HG03442 (cell line): ENCODE data around the gene ANKEF1.
A peak's percentile ranks its signal among the peaks of the same experiment; 100 is the strongest.

Source experiments
- ATAC-seq: cut with Tn5 transposase; IDR thresholded peaks from one replicate; pipeline ENCODE4 v1.9.1; 2021; ENCODE audit warnings: mild to moderate bottlenecking, moderate library complexity; ENCODE audit not compliant: unreplicated experiment

ANKEF1 gene

GRCh38 chr20:10034717-10035571 is at the start of gene ANKEF1:
Gene ANKEF1 (plus strand): TSS chr20:10034987. CDS start chr20:10038302, 3,315 bp downstream.
- ATAC-seq = peak; percentile 95

GRCh38 chr20:9985281-9985680 is 49.5 kb upstream of the ANKEF1 start:
- ATAC-seq = no peak

GRCh38 chr20:9985773-9986172 is 49.0 kb upstream of the ANKEF1 start:
- no peak for ATAC-seq

GRCh38 chr20:9989066-9989724 is 45.6 kb upstream of the ANKEF1 start:
- ATAC-seq = no peak

- ATAC-seq = no peak
These were observed 41.6 kb upstream of the ANKEF1 start for GRCh38 chr20:9993137-9993536.

GRCh38 chr20:9994676-9995075 is 40.1 kb upstream of the ANKEF1 start:
- ATAC-seq = no peak

GRCh38 chr20:9995510-9996272 is 39.1 kb upstream of the ANKEF1 start:
- no peak for ATAC-seq

- ATAC-seq = no peak
These were observed 37.8 kb upstream of the ANKEF1 start for GRCh38 chr20:9996944-9997343.

- ATAC-seq = peak; percentile 65
These were observed 35.1 kb upstream of the ANKEF1 start for GRCh38 chr20:9999645-10000044.

GRCh38 chr20:10002866-10003265 is 31.9 kb upstream of the ANKEF1 start:
- ATAC-seq = no peak

- ATAC-seq = no peak
These were observed 29.9 kb upstream of the ANKEF1 start for GRCh38 chr20:10004900-10005299.

- no peak for ATAC-seq
These were observed 28.9 kb upstream of the ANKEF1 start for GRCh38 chr20:10005885-10006284.

GRCh38 chr20:10006447-10007090 is 28.2 kb upstream of the ANKEF1 start:
- no peak for ATAC-seq

- ATAC-seq = no peak
These were observed 27.6 kb upstream of the ANKEF1 start for GRCh38 chr20:10007158-10007557.

- no peak for ATAC-seq
These were observed 27.0 kb upstream of the ANKEF1 start for GRCh38 chr20:10007747-10008146.

GRCh38 chr20:10012464-10012863 is 22.3 kb upstream of the ANKEF1 start:
- ATAC-seq = no peak

- no peak for ATAC-seq
These were observed 20.4 kb upstream of the ANKEF1 start for GRCh38 chr20:10014431-10014830.

GRCh38 chr20:10020937-10021336 is 13.8 kb upstream of the ANKEF1 start:
- no peak for ATAC-seq

GRCh38 chr20:10022625-10023024 is 12.2 kb upstream of the ANKEF1 start:
- ATAC-seq = no peak

- ATAC-seq = no peak
These were observed 10.9 kb upstream of the ANKEF1 start for GRCh38 chr20:10023911-10024310.
